ENCODE data around the gene ELL2. TPM values are rescaled to one million over a fixed set of nuclear protein-coding genes. Genes with fewer than 3 reads are reported as not detected.

ELL2 gene
- total RNA-seq = 7.8 and 8.7 TPM in 2 replicates

- DNase-seq = peak; percentile 98
Measured at GRCh38 chr5:95961617-95962474, at the start of gene ELL2. Gene ELL2 (minus strand): TSS chr5:95961851. CDS start chr5:95961721, 130 bp downstream.

- no peak for DNase-seq
Measured at GRCh38 chr5:96008987-96009647, 47.5 kb upstream of the ELL2 start.

- no peak for DNase-seq
Measured at GRCh38 chr5:96008487-96008886, 46.8 kb upstream of the ELL2 start.

GRCh38 chr5:96007051-96007450 is 45.4 kb upstream of the ELL2 start:
- no peak for DNase-seq

GRCh38 chr5:96006291-96006690 is 44.6 kb upstream of the ELL2 start:
- no peak for DNase-seq

- DNase-seq = no peak
Measured at GRCh38 chr5:96004754-96005153, 43.1 kb upstream of the ELL2 start.

- no peak for DNase-seq
Measured at GRCh38 chr5:96004087-96004486, 42.4 kb upstream of the ELL2 start.

GRCh38 chr5:96001262-96001661 is 39.6 kb upstream of the ELL2 start:
- no peak for DNase-seq

GRCh38 chr5:96000308-96000707 is 38.7 kb upstream of the ELL2 start:
- no peak for DNase-seq

- no peak for DNase-seq
Measured at GRCh38 chr5:95996904-95997723, 35.5 kb upstream of the ELL2 start.

GRCh38 chr5:95995962-95996489 is 34.4 kb upstream of the ELL2 start:
- DNase-seq = no peak

GRCh38 chr5:95993776-95994175 is 32.1 kb upstream of the ELL2 start:
- DNase-seq = no peak

- no peak for DNase-seq
Measured at GRCh38 chr5:95993266-95993665, 31.6 kb upstream of the ELL2 start.

GRCh38 chr5:95989283-95990048 is 27.8 kb upstream of the ELL2 start:
- DNase-seq = no peak

- DNase-seq = no peak
Measured at GRCh38 chr5:95988877-95989276, 27.2 kb upstream of the ELL2 start.

- no peak for DNase-seq
Measured at GRCh38 chr5:95988094-95988493, 26.4 kb upstream of the ELL2 start.

- no peak for DNase-seq
Measured at GRCh38 chr5:95986937-95987520, 25.4 kb upstream of the ELL2 start.

GRCh38 chr5:95986001-95986400 is 24.4 kb upstream of the ELL2 start:
- DNase-seq = no peak

GRCh38 chr5:95985249-95985648 is 23.6 kb upstream of the ELL2 start:
- no peak for DNase-seq

- no peak for DNase-seq
Measured at GRCh38 chr5:95984287-95984938, 22.8 kb upstream of the ELL2 start.

- DNase-seq = no peak
Measured at GRCh38 chr5:95983509-95983908, 21.9 kb upstream of the ELL2 start.
